DMS53 treated with DMSO at 0.1 percent for 48 hours (cell line): ENCODE results near the gene MYBPC1.
"Not testable (repeated sequence)": the region's sequence is repeated elsewhere in the genome, so short reads cannot be mapped to it uniquely, and the experiment has no call there.

Experiments used
- DNase-seq: peaks from one replicate; lab custom pipeline; 2025; ENCODE audit not compliant: unreplicated experiment; lab: John Stamatoyannopoulos, UW

MYBPC1 gene

DNA sequence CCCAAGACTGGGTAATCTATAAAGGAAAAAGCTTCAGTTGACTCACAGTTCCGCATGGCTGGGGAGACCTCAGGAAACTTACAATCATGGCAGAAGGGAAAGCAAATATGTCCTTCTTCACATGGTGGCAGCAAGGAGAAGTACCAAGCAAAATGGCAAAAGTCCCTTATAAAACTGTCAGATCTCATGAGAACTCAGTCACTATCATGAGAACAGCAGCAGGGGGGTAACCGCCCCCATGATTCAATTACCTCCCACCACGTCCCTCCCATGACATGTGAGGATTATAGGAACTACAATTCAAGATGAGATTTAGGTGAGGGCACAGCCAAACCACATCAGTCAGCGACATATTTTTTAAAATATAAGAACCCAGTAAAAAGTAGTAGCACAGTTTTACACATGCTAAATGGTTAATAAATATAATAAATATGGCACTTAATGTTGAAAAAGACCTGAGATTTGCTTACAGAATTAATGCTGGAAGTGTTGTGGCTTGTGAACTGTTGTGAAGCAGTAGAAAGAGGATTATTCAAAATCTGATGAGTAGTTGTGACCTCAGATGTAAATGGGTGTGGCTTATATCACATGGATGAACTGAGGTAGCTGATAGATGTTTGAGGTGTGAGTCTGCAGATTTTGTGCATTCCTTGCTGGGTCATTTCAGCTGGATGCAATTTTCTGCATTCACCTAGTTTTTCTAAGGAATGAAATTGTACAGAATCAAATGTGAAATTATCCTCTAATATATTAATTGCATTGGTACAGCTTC is 55.8 kb downstream of the MYBPC1 start:
- DNase-seq, result no peak

DNA sequence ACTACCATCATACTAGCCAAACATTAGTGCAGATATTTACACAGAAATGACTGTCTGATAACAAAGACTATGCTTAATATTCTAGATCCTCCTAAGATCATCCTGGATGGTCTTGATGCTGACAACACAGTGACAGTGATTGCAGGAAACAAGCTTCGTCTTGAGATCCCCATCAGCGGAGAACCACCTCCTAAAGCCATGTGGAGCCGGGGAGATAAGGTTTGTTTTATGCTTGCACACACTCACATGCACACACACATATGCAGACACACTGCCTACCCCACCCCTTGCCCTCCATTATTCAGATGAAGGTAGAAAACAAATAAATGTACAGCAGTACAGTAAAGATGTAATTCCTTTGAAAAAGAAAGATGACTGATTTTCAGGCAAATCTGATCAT is 58.3 kb downstream of the MYBPC1 start:
- no peak for DNase-seq

DNA sequence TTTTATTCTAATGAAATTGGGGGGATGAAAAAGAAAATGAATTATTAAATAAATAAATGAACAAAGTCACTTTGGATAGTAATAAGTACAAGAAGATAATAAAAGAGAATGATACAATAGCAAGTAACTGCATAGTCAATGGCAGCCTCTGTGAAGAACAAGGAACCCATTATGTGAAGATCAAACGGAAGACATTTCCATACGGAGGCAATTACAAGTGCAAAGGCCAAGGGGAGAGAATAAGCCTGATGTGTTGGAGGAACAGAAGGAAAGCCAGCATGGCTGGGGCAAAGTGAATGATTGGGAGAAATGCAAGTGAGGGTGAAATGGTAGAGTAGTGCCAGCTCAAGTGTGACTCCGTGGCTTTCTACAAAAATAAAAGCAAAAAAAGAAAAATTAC is 58.7 kb downstream of the MYBPC1 start:
- no peak for DNase-seq

DNA sequence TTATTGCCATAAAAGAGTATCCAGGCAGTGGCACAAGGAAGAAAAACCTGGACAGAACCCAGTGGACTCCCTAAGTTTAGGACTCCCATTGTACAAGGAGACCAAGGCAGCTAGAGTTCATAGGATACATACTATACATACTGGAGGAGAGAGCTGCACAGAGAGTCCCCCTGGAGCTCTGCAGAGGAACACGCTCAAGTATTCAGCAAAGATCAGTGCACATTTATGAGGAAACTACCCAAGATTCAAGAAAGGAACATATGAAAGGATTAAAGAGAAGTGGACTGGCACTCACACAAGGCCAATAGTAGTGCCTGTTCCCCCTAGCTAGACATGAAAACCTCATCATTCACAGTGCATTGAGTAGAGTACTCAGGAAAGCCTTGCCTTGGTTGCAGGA is 59.7 kb downstream of the MYBPC1 start:
- DNase-seq, result no peak

DNA sequence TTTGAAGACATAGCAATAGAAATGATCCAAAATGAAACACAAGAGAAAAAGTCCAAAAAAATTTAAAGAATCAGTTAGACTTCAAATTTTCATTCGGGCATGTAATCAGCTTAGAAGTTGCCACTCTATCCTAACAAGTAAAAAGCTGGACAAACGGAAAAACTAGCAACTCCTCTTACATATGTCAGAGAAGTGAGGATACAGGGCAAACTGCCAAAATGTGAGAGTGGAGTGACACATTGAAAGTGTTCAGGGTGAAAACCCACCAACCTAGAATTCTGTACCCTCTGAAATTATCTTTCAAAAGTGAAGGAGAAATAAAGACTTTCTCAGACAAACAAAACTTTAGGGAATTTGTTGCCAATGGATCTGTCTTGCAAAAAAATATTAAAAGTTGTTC is 60.6 kb downstream of the MYBPC1 start:
- DNase-seq, result no peak

DNA sequence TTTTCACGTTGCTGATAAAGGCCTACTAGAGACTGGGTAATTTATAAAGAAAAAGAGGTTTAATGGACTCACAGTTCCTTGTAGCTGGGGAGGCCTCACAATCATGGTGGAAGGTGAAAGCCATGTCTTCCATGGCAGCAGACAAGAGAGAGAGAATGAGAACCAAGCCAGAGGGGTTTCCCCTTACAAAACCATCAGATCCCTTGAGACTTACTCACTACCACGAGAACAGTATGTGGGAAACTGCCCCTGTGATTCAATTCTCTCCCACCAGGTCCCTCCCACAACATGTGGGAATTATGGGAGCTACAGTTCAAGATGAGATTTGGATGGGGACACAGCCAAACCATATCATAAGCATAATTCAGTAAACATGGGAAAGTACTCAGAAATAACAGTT is 65.9 kb downstream of the MYBPC1 start:
- not testable (repeated sequence) for DNase-seq

DNA sequence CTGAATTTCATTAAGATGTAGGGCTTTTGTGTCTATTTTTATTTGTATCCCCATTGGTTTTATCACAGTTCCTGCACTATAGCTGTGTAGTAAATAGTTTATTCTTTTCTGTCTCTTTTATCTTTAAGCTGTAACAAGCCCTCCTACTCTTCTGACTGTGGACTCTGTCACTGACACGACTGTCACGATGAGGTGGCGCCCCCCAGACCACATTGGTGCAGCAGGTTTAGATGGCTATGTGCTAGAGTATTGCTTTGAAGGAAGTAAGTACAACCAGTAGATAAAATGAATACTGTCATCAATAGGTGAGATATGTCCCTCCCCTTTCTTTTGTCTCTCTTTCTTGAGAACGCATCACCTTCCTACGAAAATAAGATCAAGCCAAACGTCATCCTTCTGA is 68.5 kb downstream of the MYBPC1 start:
- DNase-seq, result no peak

DNA sequence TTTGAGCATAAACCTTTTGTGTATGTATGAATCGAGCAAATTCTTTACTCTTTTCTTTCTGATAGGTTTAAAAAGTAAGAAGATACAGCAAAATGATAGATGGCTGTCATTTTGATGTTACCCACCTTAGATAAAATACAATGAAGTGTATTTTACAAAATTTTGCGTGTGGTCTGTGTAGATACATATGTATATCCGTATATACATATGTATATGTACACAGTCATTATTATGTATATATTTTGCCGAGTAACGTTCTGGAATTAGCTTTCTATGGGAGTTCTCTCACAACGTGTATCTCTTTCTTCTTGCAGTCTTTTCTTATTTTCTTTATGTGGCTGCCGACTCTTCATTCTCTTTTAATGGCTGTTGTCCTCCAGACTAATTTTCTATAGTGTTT is 70.2 kb downstream of the MYBPC1 start:
- DNase-seq, result no peak

DNA sequence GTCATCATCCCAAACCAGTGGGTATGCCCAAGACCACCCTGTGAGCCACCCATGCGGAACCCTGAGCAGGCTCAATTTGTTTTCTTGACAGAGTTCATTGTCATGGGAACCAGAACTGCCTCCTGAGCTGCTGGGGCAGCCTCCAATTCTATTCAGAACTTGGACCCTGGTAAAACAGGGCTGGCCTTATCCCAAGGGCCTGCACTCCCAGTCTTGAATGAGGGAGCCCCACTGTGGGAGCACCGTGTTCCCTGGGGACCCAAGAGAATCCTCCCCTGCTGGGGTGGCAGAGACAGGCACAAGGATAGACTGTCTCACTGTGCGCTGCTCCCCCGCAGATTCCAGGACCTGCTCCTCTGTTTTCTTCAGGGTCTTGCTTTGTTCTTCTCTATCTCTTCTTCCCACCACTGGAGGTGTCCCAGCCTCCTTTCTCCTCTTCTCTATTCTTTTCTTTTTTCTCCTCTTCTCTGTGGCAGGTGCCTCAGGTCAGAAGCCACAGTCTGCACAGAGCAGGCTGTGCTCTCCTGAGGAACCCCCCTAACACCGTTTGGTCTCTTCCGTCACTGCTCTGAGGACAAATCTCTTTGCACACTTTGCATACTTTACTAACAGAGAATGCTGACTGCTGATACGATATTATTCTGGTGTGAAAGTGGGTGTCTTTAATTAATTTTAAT is 71.4 kb downstream of the MYBPC1 start:
- DNase-seq, result no peak

DNA sequence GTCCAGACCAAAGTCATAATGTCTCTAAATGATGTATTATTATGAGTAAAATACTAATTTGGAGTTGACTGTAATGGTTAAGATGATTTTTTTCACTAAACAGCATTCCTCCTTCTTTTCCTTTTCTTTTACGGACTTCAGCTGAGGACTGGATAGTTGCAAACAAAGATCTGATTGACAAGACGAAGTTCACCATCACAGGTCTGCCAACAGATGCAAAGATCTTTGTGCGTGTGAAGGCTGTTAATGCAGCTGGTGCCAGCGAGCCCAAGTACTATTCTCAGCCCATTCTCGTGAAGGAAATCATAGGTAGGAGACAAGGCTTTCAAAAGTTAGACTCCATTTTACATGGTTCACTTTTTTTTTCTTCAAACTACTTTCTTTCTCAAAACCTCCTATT is 72.8 kb downstream of the MYBPC1 start:
- DNase-seq, result no peak

DNA sequence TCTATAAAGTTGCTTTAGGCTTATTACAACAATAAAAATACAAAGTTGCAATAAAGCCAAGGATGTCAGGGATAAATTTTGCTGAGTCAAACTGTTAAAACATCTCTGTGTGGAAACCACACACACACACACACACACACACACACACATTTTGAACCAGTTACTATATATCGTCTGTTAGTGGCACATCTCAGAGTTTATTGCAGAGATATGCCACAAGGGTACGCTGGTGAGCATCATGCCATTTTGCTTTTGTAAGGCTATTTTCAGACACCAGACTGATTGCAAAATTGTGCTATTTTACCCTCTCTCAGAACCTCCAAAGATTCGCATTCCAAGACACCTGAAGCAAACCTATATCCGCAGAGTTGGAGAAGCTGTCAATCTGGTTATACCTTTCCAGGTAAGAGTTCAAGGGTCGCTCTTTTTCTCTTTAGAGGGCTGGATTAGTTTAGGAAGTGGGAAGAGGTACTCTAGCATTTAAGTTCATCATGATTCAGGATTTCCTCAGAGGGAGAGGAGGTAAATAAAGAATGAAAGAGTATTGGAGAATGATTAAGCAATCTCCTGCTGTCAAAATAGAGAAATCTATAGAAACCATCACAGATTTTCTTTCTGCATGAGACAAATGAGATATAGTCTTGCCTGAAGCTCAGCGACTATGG is 75.4 kb downstream of the MYBPC1 start:
- DNase-seq, result peak; percentile 39

DNA sequence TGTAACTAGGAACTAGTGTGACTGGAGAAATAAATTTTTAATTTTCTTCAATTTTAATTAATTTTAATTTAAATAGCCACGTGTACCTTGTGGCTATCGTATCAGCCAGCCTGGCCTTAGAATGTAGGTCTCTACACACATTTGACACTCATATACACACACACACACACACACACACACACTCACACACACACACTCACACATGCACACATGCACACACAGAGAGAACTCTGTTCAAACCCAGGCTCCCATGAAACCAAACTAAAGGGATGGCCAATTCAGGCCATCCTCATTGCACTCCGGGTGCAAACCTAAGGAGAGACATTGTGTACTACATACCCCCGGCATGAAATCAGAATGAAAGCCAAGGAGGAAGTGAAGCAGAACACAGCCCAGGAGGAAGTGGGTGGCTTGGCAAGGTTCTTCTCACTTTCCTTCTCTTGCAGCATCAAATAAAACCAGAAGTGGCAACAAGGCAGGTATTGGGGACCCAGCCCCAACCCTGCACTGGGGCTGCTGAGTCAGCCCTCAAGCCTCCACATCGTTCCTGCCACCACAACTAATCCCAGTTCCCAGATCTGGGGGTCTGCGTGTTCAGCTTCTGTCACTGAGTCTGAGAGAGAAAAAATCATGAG is 76.5 kb downstream of the MYBPC1 start:
- DNase-seq, result no peak

DNA sequence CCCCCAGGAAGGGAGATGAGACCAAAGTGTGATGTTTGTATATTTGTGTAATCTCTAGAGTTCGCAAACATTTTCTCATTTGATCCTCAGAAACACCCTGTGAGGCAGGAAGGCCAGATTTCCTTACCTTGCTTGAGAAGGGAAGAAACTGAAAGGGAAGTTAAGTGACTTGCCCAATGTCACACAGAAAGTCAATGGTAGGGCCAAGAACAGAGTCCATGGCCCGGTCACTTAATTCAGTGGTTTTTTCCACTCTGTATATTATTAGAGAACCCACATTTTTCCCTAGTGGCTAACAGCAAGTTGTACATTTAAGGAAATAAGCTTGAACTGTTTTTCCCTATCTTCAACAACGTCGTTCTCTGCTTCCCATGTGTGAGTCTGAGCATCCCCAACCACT is 77.1 kb downstream of the MYBPC1 start:
- no peak for DNase-seq

DNA sequence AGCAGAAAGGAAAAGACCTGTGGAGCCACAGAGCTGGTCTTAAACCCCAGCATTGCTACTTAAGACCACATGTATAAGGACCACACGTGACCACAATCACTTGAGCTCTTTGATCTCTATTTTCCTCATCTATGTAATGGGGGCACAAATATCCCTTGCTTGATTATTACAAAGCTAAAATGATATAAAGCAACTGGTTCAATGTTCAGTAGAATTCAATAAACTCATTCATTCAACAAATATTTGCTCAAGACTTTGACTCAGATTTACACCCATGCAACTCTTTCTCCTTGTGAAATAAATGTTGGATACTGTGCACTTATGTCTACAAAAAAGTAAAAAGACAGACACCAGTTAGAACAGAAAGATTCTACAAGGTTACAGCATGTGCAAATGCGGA is 80.8 kb downstream of the MYBPC1 start:
- DNase-seq, result no peak

DNA sequence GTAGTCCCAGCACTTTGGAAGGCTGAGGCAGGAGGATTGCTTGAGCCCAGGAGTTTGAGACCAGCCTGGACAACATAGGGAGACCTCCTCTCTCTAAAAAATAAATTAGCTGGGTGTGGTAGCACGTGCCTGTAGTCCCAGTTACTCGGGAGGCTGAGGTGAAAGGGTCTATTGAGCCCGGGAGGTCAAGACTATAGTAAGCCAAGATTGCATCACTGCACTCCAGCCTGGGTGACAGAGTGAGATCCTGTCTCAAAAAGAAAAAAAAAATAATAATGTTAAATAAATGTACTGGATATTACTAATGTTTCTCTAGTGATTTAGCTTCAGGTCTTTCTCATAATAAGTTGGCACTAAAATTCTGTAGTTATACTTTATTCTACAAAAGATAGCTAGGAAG is 81.7 kb downstream of the MYBPC1 start:
- DNase-seq, result not testable (repeated sequence)

DNA sequence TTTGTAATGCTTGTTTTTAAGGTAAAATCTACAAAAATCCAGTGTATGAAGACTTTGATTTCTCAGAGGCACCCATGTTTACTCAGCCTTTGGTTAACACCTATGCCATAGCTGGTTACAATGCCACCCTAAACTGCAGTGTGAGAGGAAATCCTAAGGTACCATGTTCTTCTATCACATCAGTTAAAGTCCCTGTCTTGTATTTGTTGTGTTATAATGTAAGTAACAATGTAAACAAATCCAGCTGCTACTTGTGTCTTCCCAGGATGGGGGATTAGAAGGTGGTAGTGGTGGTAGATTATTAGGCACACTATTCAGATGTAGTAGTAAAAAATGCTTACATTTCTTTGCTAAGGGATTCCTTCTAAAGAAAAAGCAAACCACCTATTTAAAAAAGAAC is 83.3 kb downstream of the MYBPC1 start:
- DNase-seq, result no peak

DNA sequence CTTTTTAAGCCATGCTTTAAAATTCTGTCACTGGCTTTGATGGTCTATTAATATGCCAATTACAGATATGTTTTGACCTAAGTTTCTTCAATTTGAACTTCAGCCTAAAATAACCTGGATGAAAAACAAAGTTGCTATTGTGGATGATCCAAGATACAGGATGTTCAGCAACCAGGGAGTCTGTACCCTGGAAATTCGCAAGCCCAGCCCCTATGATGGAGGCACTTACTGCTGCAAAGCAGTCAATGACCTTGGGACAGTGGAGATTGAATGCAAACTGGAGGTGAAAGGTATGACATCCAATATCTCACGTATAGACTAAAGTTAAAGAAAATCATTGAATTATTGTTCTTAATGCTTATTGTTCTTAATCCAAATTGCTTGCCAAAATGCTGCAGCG is 85.5 kb downstream of the MYBPC1 start:
- DNase-seq, result no peak

DNA sequence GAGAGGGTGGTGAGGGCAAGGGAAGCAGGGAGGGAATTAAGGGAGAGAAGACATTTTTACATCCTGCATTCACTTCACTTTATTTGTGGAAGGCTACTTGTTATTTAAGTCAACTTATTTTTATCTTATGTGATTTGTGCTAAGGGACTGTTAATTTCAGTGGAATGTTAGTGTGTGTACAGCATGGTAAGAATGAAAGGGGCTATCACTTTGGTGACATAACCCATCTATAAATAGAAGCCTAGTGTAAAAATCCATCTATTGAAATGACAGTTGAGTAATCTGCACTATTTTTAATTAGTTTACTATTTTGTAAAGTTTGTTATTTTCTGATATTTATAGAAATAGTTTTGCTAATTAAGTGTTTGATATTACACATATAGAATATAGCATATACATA is 85.9 kb downstream of the MYBPC1 start:
- DNase-seq, result no peak

DNA sequence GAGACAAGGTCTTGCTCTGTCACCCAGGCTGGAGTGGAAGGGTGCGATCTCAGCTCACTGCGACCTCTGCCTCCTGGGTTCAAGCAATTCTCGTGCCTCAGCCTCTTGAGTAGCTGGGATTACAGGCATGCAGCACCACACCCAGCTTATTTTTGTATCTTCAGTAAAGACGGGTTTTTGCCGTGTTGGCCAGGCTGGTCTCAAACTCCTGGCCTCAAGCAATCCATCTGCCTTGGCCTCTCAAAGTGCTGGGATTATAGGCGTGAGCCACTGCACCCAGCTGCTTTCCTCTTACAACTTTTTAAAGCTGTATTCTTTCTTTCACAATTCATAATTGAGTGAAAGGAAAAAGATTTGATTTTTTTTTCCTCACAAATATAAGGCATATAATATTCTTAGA is 86.9 kb downstream of the MYBPC1 start:
- DNase-seq, result not testable (repeated sequence)

DNA sequence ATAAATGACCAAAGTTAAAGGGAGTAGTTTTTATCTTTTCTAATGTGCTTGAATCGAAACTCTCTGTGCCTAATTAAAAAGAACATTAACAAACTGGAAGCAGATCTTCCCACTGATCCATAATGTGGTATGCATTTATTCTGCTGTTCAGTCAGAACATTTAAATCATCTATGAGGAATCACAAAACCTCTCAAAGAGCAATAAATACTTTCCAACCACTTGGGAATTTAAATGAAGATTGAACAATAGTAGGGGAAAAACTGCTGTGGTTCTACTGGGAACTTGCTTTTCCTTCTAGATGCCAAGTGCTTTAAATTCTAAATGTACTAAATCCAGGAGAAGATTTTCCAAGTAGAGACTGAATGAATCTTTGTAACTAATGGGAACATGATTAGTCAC is 90.3 kb downstream of the MYBPC1 start:
- no peak for DNase-seq

DNA sequence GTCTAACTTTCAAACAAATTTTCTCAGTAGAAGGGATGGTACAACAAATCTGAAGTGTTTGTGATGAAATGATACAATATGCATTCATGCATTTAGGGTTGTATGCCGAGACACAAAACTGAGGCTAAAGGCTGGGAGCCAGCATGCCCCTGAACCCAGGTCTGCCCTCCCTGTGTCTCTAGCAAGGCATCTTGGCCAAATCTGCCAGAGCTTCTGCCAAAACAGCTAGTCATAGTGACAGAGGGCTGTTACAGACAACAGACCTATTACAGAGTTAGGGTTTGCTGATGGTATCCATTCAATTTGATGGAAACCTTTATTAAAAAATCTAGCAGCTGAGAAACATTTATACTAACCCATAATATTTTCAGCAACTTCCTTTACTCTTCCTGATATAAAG is 91.4 kb downstream of the MYBPC1 start:
- no peak for DNase-seq

DNA sequence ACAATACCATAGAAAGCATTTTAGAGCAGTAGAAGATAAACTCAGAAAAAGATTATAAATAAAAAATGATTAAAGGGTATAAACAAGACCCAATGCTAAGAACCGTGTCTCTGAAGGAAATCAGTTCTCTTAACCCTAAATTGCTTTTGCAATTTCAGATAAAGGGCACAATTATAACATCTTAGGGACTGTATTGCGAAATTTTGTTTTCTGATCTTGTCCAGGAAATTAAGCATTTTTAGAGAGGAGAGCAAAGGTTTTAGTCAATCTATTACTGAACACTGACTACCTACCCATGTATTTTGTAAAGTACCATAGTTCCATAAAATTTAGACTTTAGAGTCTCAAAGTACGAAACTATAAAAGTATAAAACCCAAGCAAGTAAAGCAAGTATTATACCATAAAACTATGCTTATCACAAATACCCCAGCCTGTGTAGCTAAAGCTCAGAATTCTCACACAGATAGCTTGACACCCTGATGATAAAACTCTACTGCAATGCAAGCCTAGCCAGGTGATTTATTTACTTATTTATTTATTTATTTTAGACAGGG is 95.8 kb downstream of the MYBPC1 start:
- DNase-seq, result no peak
